K562 (cell line): ENCODE results near the gene AURKB. TPM values are rescaled to one million over a fixed set of nuclear protein-coding genes. Genes with fewer than 3 reads are reported as not detected.

Experiments
- CEBPG ChIP-seq, 3 experiments: fragments of 200-800 bp in 1 of 3; sonication (Bioruptor generic) in 1 of 3; sonication (generic) in 1 of 3; formaldehyde crosslinking in 1 of 3; IDR thresholded peaks in 2 of 3; conservative IDR thresholded peaks in 1 of 3; 2 replicates each; pipeline versions ENCODE4 v1.6.1 to v1.8.0; 2016 to 2022; ENCODE audit warnings: missing compliant biosample characterization in 2 of 3, missing genetic modification characterization in 2 of 3, mild to moderate bottlenecking in 1 of 3, missing genetic modification reagents in 1 of 3
- CREB1 ChIP-seq, 2 experiments: sonication (generic) in 1 of 2; formaldehyde crosslinking in 1 of 2; IDR thresholded peaks; 2 replicates each; pipeline versions ENCODE4 v1.6.1 to v1.8.0; 2012 to 2022; ENCODE audit warnings: inconsistent platforms in 1 of 2, mild to moderate bottlenecking in 1 of 2, missing genetic modification reagents in 1 of 2, moderate library complexity in 1 of 2
- ILF3 ChIP-seq: fragments of 450-650 bp; IDR thresholded peaks from 2 replicates; pipeline ENCODE4 v1.6.1; 2018; ENCODE audit warnings: antibody characterized with exemption, mild to moderate bottlenecking, moderate library complexity, borderline replicate concordance
- NUFIP1 ChIP-seq: fragments of 450-650 bp; IDR thresholded peaks from 2 replicates; pipeline ENCODE4 v1.6.1; 2018; ENCODE audit not compliant: partially characterized antibody
- PYGO2 ChIP-seq: fragments of 450-650 bp; IDR thresholded peaks from 2 replicates; pipeline ENCODE4 v1.6.1; 2016; ENCODE audit warnings: mild to moderate bottlenecking, missing genetic modification characterization, moderate library complexity, missing compliant biosample characterization
- RBM25 ChIP-seq: fragments of 200-400 bp; formaldehyde crosslinking; IDR thresholded peaks from 2 replicates; pipeline ENCODE4 v1.6.1; 2018; ENCODE audit warnings: low read length, low read depth, moderate library complexity; ENCODE audit not compliant: severe bottlenecking
- SMARCA5 ChIP-seq: fragments of 450-650 bp; IDR thresholded peaks from 2 replicates; pipeline ENCODE4 v1.6.1; 2016
- STAG1 ChIP-seq: sonication (generic); formaldehyde crosslinking; IDR thresholded peaks from 2 replicates; pipeline ENCODE4 v1.5.0; 2020; ENCODE audit warnings: missing genetic modification reagents, borderline replicate concordance
- TFE3 ChIP-seq: fragments of 450-650 bp; formaldehyde crosslinking; IDR thresholded peaks from 2 replicates; pipeline ENCODE4 v1.4.0; 2020; ENCODE audit warnings: mild to moderate bottlenecking, mixed read lengths
- THAP7 ChIP-seq: fragments of 250-450 bp; sonication (Bioruptor Pico); IDR thresholded peaks from 2 replicates; pipeline ENCODE4 v1.5.0; 2021
- THRA ChIP-seq: fragments of 450-650 bp; IDR thresholded peaks from 2 replicates; pipeline ENCODE4 v1.6.1; 2017; ENCODE audit warnings: mild to moderate bottlenecking, moderate library complexity
- TSHZ1 ChIP-seq: fragments of 250-450 bp; sonication (Bioruptor Pico); IDR thresholded peaks from 2 replicates; pipeline ENCODE4 v1.4.0; 2020; ENCODE audit warnings: mild to moderate bottlenecking, moderate library complexity
- XRCC3 ChIP-seq: fragments of 450-650 bp; IDR thresholded peaks from 2 replicates; pipeline ENCODE4 v1.6.1; 2017; ENCODE audit warnings: mild to moderate bottlenecking, moderate library complexity
- ZBTB34 ChIP-seq: fragments of 250-450 bp; sonication (Bioruptor Pico); IDR thresholded peaks from 2 replicates; pipeline ENCODE4 v1.8.0; 2021; ENCODE audit warnings: mild to moderate bottlenecking, moderate library complexity
- ZFX ChIP-seq: sonication (generic); formaldehyde crosslinking; IDR thresholded peaks from 2 replicates; pipeline ENCODE4 v1.8.0; 2022; ENCODE audit warnings: mild to moderate bottlenecking, missing genetic modification reagents, moderate library complexity
- ZNF778 ChIP-seq: fragments of 450-650 bp; formaldehyde crosslinking; IDR thresholded peaks from 2 replicates; pipeline ENCODE4 v1.4.0; 2020; ENCODE audit warnings: mild to moderate bottlenecking, moderate library complexity
- polyA plus RNA-seq, 8 experiments: library from polyadenylated mRNA; depleted of rRNA in 4 of 8; stranded (reverse) in 5 of 8; unstranded in 3 of 8; fragments of >200 nt; fragmentation: Nextera tagmentation in 2 of 8; fragmentation: Illumina TruSeq in 1 of 8; extraction: Ambion mirVana in 2 of 8; extraction: Trizol in 1 of 8; gene quantifications; 2 replicates each; pipeline versions ENCODE4 v1.2.1 to v1.2.3, GENCODE V29; 2011 to 2014; ENCODE audit warnings: inconsistent platforms in 1 of 8, missing spikeins in 1 of 8
- total RNA-seq, 7 experiments: library from RNA; depleted of rRNA in 6 of 7; stranded (reverse); fragments of >200 nt in 6 of 7; fragmentation: Illumina TruSeq in 2 of 7; extraction: Trizol in 2 of 7; gene quantifications; 2 replicates each; pipeline versions ENCODE4 v1.2.1 to v1.2.3, GENCODE V29; 2011 to 2021; ENCODE audit warnings: low replicate concordance in 1 of 7
- TF ChIP-seq, protein P1 (sequence below): fragments of 250-450 bp; sonication (Bioruptor Pico); IDR thresholded peaks from 2 replicates; pipeline ENCODE4 v1.8.0; 2022; ENCODE audit warnings: moderate library complexity, mild to moderate bottlenecking, inconsistent platforms

The AURKB gene
- total and polyA plus RNA-seq, 9 of the 15 experiments (the other 6 are each of a cell fraction or from before 2014, with no cell fraction given): 27.2 to 114 (median 74.8) TPM

GRCh38 chr17:8209907-8210760, at the start of gene AURKB (continued):
- TF ChIP-seq TSHZ1 (CRISPR knock-in tag) (no peak), ZNF778 (CRISPR knock-in tag) (no peak), THAP7 (no peak), PYGO2 (tag) (no peak), NUFIP1 (no peak), CREB1 (IDR thresholded peaks at IDR 0.05) (peak; percentile 50), CREB1 (CRISPR knock-in tag; IDR thresholded peaks at IDR 0.05) (peak; percentile 83), XRCC3 (no peak), RBM25 (peak; percentile 69), STAG1 (CRISPR knock-in tag) (no peak), SMARCA5 (no peak), ZBTB34 (CRISPR knock-in tag) (no peak), ZFX (CRISPR knock-in tag) (peak; percentile 72), ILF3 (no peak), THRA (no peak), TFE3 (CRISPR knock-in tag) (no peak), CEBPG (CRISPR knock-in tag; IDR thresholded peaks at IDR 0.05) (no peak), CEBPG (tag; conservative IDR thresholded peaks at IDR 0.05 in 1 of 2, IDR thresholded peaks at IDR 0.05 in 1 of 2) (no peak; a peak in 1 of 4 replicates)
- TF ChIP-seq, protein P1, sequence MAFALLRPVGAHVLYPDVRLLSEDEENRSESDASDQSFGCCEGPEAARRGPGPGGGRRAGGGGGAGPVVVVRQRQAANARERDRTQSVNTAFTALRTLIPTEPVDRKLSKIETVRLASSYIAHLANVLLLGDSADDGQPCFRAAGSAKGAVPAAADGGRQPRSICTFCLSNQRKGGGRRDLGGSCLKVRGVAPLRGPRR: no peak
